Measurements from ENCODE around the gene PLA2G4B.

DNA sequence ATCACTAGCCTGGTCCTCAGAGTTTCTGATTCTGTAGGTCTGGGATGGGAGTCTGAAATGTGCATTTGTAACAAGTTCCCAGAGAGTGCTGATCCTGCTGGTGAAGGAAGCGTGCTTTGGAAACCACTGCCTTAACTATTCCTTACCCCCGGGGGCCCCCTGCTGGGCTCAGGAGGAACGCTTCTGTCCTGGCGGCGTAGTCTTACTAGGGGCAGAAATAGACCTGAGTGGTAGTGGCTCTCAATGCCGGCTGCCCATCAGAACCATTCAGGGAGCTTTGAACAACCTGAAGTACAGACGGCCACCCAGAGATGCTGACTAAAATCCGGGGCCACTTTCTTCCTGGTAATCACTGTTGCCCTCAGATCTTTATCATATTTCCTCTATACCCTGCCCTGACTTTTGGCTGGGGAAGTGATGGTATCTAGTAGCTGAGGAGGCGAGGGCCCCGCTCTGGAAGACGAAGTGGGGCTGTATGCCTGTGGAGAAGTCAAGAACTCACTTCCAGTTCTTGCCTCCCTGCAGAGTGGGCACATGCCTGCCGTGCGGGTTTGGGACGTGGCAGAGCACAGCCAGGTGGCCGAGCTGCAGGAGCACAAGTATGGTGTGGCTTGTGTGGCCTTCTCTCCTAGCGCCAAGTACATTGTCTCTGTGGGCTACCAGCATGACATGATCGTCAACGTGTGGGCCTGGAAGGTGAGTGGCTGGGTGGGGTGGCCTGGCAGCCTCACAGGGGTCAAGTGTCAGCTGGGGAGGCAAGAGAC lies 27.0 kb upstream of the PLA2G4B start:
- TF ChIP-seq, protein P1, sequence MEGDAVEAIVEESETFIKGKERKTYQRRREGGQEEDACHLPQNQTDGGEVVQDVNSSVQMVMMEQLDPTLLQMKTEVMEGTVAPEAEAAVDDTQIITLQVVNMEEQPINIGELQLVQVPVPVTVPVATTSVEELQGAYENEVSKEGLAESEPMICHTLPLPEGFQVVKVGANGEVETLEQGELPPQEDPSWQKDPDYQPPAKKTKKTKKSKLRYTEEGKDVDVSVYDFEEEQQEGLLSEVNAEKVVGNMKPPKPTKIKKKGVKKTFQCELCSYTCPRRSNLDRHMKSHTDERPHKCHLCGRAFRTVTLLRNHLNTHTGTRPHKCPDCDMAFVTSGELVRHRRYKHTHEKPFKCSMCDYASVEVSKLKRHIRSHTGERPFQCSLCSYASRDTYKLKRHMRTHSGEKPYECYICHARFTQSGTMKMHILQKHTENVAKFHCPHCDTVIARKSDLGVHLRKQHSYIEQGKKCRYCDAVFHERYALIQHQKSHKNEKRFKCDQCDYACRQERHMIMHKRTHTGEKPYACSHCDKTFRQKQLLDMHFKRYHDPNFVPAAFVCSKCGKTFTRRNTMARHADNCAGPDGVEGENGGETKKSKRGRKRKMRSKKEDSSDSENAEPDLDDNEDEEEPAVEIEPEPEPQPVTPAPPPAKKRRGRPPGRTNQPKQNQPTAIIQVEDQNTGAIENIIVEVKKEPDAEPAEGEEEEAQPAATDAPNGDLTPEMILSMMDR (IDR thresholded peaks at IDR 0.05) = peak; percentile 84 to 90 (median 87)
- no peak for TF ChIP-seq POLR2A (IDR thresholded peaks at IDR 0.05)
